Lung microvascular endothelial cell (primary cell): Measurements from ENCODE around the gene DAZAP1. TPM values are rescaled to one million over a fixed set of nuclear protein-coding genes. Genes with fewer than 3 reads are reported as not detected.

Experiments
- DNase-seq, 2 donors: peaks; one replicate each; pipeline versions ENCODE4 v3.0.0 to v3.0.0-alpha.2; 2010; ENCODE audit warnings: low read depth in 2 of 2
- total RNA-seq: library from RNA; depleted of rRNA; stranded (reverse); fragments of >200 nt; gene quantifications from 2 replicates; pipeline ENCODE4 v1.2.1, GENCODE V29; 2014

Gene DAZAP1
- total RNA-seq, 1 donor from 2014 or later = 46.4 TPM

- DNase-seq = no peak
Observed at GRCh38 chr19:1424192-1424955, 17.0 kb downstream of the DAZAP1 start.

DNA sequence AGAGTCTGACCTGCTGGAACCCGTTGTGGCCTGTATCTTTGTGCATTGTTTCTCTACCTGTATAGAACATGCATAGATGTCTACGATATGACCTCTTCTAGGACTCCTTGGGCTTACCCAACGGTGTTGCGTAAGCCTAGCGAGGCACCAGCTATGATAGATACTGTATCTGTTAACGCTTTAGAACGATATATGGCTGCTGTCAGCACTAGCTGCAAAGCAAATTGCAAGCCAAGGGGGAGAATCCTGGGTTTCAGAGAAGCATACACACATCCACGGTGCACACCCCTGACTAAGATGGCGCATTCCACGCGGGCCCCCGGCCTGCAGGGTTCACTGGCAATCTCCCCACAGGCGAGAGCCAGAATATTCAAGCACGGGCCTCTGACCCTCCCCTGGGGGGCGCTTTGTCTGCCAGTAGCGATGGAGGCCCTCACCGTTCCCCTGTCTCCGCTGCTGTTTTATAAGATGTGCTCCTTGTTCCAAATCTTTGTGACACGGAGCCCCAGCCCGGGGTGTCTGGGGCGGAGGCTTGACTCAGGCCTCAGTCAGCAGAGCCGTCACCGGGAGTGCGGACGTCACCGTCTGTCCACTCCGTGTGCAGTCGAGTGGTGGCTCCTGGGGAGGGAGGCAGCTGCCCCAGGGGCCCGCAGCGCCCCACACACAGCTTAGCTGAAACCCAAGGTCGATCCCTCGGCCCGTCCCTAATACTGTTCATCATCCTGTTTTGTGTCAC, 17.9 kb downstream of the DAZAP1 start:
- no peak for DNase-seq

- no peak for DNase-seq
Observed at GRCh38 chr19:1425902-1426301, 18.5 kb downstream of the DAZAP1 start.

DNA sequence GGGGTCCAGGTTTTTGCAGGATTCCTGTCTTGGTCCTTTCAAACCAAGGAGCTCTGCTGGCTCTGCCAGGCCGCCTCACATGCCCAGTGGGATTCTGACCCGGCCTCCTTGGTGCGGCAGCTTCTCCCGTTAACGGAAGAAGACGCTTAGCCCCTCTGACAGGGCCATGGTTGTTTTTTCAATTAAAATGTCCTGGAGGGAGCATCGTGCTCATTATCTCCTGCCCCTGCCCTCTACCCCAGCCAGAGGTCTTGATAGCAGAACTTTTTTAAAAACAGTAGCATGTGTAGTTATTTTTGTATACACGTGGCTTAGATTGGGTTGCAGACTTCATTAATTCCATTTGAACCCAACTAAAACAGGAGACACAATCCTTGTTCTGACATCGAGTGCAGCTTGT, 19.4 kb downstream of the DAZAP1 start:
- DNase-seq = no peak

GRCh38 chr19:1427221-1427920, 20.0 kb downstream of the DAZAP1 start:
- DNase-seq = no peak

DNA sequence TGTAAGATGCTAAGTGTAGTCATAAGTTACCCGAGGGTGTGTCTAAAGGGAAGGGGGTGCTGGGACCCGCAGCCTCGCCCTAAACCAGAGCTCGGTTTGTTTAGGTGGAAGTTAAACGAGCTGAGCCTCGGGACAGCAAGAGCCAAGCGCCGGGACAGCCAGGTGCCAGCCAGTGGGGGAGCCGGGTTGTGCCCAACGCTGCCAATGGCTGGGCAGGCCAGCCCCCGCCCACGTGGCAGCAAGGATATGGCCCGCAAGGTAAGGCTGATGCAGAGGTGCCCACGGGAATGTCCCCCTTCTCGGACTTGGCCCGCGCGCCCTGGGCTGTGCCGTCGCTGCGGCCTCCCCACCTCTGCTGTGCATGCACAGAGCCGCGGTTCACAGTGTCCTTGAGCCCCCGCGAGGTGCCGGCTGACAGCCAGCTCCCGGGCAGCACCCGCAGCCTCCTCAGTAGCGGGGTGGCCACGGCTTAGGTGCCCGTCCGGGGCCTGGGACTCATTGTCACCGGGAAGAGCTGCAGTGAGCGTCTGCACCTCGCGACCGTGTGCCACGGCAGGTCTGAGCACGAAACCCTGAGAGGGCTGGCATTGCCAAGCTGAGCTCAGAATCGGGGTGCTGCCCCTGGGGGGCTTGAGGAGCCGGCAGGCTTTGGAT, 21.5 kb downstream of the DAZAP1 start:
- no peak for DNase-seq

DNA sequence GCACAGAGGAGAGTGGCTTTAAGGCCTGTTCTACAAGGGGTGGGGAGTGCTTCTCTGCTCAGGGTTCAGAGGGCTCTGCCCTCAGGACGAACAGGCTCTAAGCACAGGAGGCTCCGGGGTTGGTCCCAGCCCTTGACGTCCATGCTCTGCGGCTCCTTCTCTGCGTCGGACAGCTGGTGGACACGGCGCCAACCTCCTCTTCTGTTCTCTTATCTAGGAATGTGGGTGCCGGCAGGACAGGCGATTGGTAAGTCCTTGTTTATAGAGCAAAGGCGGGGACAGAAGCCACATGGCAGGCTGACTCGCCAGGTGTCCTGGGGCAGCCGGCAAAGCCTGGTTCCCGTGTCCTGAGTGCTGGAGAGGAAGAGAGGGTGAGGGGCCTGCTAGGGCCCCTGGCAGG, 22.4 kb downstream of the DAZAP1 start:
- no peak for DNase-seq

DNA sequence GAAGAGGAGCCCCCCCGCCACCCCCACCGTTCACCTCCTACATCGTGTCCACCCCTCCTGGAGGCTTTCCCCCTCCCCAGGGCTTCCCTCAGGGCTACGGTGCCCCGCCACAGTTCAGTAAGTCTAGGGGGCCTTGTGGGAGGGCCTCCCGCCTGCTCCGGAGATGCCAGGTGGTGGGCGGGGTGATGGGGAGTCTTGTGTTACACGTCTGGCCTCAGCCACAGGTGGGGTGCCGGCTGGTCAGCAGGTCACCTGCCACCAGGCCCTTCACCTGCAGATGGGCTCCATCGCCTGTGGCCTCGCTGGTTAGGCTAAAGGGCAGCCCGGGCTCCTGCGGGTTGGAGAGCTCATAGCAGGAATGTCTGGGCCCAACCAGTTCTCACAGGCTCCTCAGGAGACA, 22.9 kb downstream of the DAZAP1 start:
- DNase-seq = no peak

DNA sequence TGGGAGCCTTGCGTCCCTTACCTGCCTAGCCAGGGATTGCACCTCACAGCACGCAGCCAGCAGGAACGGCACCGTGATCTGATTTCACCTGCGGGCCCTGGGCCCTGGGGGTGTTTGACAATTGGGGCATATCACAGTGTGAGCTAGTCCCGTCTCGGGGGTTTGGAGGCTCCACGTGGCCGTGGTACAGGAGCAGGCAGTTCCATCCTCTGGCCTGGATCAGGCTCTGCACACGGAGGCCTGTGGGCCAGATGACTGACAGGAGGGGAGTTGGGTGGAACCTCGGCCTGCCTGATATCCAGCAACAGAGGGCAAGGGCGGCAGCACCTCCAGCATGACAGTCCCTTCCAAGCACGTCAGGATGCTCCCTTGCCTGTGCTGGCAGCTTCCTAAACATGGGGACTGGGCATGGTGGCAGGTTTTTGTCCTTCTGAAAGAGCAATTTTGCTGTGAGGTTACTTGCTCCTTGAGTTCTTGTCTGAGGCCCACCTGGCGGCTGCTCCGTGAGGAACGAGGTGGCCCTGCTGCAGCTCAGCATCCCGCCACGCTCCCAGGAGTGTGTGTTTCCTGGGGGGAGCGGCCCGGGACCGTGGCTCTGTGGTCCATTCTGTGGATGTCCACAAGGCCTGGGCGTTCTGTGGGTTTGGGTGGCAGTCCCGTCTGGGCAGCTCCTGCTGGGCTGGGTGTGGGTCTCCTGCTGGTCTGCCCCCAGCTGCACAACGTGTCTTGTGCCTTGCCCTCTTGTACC, 24.5 kb downstream of the DAZAP1 start:
- no peak for DNase-seq

DNA sequence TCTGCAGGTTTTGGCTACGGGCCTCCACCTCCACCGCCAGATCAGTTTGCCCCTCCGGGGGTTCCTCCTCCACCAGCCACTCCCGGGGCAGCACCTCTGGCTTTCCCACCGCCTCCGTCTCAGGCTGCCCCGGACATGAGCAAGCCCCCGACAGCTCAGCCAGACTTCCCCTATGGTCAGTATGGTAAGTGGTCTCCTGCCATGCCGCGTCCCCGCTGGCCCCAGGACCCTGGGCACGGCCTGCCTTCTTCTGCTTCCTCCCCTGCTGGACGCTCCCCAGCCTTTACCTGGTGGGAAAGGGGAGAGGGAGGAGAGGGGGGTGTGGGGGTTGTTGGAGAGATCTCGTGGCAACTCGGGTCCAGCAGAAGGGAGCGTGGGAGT, 25.1 kb downstream of the DAZAP1 start:
- DNase-seq = no peak

GRCh38 chr19:1433119-1434039, 26.0 kb downstream of the DAZAP1 start:
- no peak for DNase-seq

DNA sequence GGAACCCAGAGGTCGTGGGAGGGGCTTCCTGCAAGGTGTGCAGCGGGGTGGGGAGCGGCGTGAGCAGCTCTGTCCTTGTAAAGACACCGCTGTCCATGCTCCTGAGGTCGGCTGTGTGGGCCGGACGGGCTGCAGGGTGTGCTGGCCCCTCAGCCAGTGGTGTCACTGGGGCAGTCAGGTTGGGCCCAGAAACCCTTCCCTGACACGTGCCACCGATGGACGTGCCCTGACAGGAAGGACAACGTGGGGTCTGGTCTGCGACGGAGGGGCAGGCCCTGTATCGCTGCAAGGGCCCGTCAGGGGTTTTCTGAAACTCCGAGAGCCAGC, 26.6 kb downstream of the DAZAP1 start:
- no peak for DNase-seq

DNA sequence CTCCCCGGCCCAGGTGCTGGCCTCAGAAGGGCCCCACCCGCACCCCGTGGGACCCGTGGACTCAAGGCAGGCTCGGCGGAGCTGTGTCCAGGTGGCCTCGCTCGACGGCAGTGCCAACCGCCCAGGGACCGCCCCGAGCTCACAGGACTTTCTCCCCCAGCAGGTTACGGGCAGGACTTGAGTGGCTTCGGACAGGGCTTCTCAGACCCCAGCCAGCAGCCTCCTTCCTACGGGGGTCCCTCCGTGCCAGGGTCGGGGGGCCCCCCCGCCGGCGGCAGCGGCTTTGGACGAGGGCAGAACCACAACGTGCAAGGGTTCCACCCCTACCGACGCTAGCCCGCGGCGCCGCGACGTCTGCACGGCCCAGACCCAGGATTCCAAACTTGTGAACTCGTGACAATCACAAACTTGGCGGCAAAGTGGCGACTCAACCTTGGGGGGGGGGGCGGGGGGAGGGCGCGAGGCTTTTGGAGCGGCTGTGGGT, 27.2 kb downstream of the DAZAP1 start:
- DNase-seq = no peak

- no peak for DNase-seq
Observed at GRCh38 chr19:1435378-1435989, 28.1 kb downstream of the DAZAP1 start.

- DNase-seq = no peak
Observed at GRCh38 chr19:1437609-1438008, 30.2 kb downstream of the DAZAP1 start.

GRCh38 chr19:1438035-1438932, 30.9 kb downstream of the DAZAP1 start, which contains the start of gene RPS15:
TSS of gene RPS15 (plus strand) at chr19:1438396. CDS start at chr19:1438426, 30 bp downstream.
- peak; percentile 97 to 98 for DNase-seq

- no peak for DNase-seq
Observed at GRCh38 chr19:1438933-1439354, 31.6 kb downstream of the DAZAP1 start.
